ENCODE measurements around the gene FLNC. TPM values are rescaled to one million over a fixed set of nuclear protein-coding genes. Genes with fewer than 3 reads are reported as not detected.

FLNC gene
- total and polyA plus RNA-seq, 2 experiments from 2014 or later: 74.0 to 304 TPM

DNA sequence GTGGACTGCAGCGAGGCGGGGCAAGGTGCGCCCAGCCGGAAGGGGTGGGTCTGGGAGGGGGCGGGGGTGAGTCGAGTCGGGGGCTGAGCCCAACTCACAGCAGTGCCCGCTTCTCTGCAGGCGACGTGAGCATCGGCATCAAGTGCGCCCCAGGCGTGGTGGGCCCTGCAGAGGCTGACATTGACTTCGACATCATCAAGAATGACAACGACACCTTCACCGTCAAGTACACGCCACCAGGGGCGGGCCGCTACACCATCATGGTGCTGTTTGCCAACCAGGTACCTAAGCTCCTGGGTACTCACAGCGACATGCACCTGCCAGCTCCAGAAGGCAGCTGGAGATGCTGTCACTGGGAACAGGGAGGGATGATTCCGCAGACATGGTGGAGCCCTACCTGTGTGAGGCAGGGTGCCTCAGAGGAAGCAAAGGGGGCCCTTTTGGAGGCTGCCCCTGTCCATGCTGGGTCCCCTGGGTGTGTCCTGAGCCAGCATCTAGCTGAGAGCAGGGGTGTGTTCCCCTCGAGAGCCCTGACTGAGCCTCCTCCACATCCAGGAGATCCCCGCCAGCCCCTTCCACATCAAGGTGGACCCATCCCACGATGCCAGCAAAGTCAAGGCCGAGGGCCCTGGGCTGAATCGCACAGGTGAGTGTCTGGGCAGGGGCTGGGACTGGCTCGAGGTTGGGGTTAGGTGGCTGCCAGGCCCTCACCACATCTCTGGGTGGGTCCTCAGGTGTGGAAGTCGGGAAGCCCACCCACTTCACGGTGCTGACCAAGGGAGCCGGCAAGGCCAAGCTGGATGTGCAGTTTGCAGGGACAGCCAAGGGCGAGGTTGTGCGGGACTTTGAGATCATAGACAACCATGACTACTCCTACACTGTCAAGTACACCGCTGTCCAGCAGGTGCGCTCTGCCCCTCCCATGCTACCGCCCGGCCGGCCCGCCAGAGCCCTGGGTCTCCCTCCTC lies 12.8 kb downstream of the FLNC start:
- Histone ChIP-seq H3K27me3 (replicated peaks; ENCODE audit: insufficient read depth) (no peaks in the 10 kb centered on the region), H3K9me2 (ENCODE audit: insufficient read depth) (no peaks in the 10 kb centered on the region), H3K9me3 (ENCODE audit: low read depth) (no peaks in the 10 kb centered on the region), H3K4me3 (no peak overlapping the region), H3K79me2 (ENCODE audit: insufficient read depth) (peaks cover 20% of the 10 kb centered on the region; the same call in 1 of the 2 replicates), H2AFZ (no peak overlapping the region), H3K4me1 (ENCODE audit: insufficient read depth) (peaks cover 7% of the 10 kb centered on the region; the same call in 1 of the 2 replicates), H3K36me3 (ENCODE audit: low read depth) (peaks cover 85% of the 10 kb centered on the region; the same call in 1 of the 2 replicates), H3K4me2 (ENCODE audit: unreplicated experiment) (no peak overlapping the region), H3K9ac (no peak overlapping the region), H4K20me1 (ENCODE audit: insufficient read depth) (no peaks in the 10 kb centered on the region), H3F3A (ENCODE audit: insufficient read depth) (peaks cover 34% of the 10 kb centered on the region; the same call in 1 of the 2 replicates), H3K27ac (no peak overlapping the region)
- no peak for DNase-seq
- in situ Hi-C loops (cut with MboI): no loop called here
- WGBS, 2 experiments (ENCODE audit: low coverage in 1 of 2, low lambda C conversion rate in 2 of 2, missing lambda C conversion rate in 2 of 2): 95 to 98% methylated on average over 30 to 37 of the region's 38 CpGs
- TF ChIP-seq EZH2 (IDR thresholded peaks at IDR 0.05; ENCODE audit: insufficient read depth, poor library complexity, severe bottlenecking) (no peak), EZH2phosphoT487 (IDR thresholded peaks at IDR 0.05; ENCODE audit: insufficient read depth, low read depth) (no peak)

- no peak overlapping the region for H3K27ac ChIP-seq
- TF ChIP-seq EZH2phosphoT487 (IDR thresholded peaks at IDR 0.05; ENCODE audit: insufficient read depth, low read depth) (no peak), EZH2 (IDR thresholded peaks at IDR 0.05; ENCODE audit: insufficient read depth, poor library complexity, severe bottlenecking) (no peak)
- H3K79me2 ChIP-seq (ENCODE audit: insufficient read depth): peaks cover 9% of the 10 kb centered on the region; the same call in 1 of the 2 replicates
- peaks cover 7% of the 10 kb centered on the region; the same call in 1 of the 2 replicates for H3K4me1 ChIP-seq (ENCODE audit: insufficient read depth)
- WGBS, 2 experiments (ENCODE audit: low coverage in 1 of 2, low lambda C conversion rate in 2 of 2, missing lambda C conversion rate in 2 of 2): 91 to 93% methylated on average over 17 of the region's 17 CpGs
- DNase-seq: no peak
- in situ Hi-C loops (cut with MboI): no loop called here
- peaks cover 30% of the 10 kb centered on the region; the same call in 1 of the 2 replicates for H3F3A ChIP-seq (ENCODE audit: insufficient read depth)
- H3K9me2 ChIP-seq (ENCODE audit: insufficient read depth): no peaks in the 10 kb centered on the region
- H3K9ac ChIP-seq: no peak overlapping the region
- no peaks in the 10 kb centered on the region for H3K27me3 ChIP-seq (replicated peaks; ENCODE audit: insufficient read depth)
- H2AFZ ChIP-seq: no peak overlapping the region
- H4K20me1 ChIP-seq (ENCODE audit: insufficient read depth): no peaks in the 10 kb centered on the region
- H3K36me3 ChIP-seq (ENCODE audit: low read depth): peaks cover 73% of the 10 kb centered on the region; the same call in 1 of the 2 replicates
- no peaks in the 10 kb centered on the region for H3K9me3 ChIP-seq (ENCODE audit: low read depth)
- H3K4me2 ChIP-seq (ENCODE audit: unreplicated experiment): no peak overlapping the region
- no peak overlapping the region for H3K4me3 ChIP-seq
Observed at GRCh38 chr7:128843938-128844621, 13.9 kb downstream of the FLNC start.

GRCh38 chr7:128844777-128845311 lies 14.6 kb downstream of the FLNC start:
- TF ChIP-seq EZH2phosphoT487 (IDR thresholded peaks at IDR 0.05; ENCODE audit: insufficient read depth, low read depth) (no peak), EZH2 (IDR thresholded peaks at IDR 0.05; ENCODE audit: insufficient read depth, poor library complexity, severe bottlenecking) (no peak)
- WGBS, 2 experiments (ENCODE audit: low coverage in 1 of 2, low lambda C conversion rate in 2 of 2, missing lambda C conversion rate in 2 of 2): 89% methylated on average over 25 of the region's 25 CpGs
- H3K36me3 ChIP-seq (ENCODE audit: low read depth): peaks cover 66% of the 10 kb centered on the region; the same call in 1 of the 2 replicates
- peaks cover 28% of the 10 kb centered on the region; the same call in 1 of the 2 replicates for H3F3A ChIP-seq (ENCODE audit: insufficient read depth)
- no peaks in the 10 kb centered on the region for H3K27me3 ChIP-seq (replicated peaks; ENCODE audit: insufficient read depth)
- no peaks in the 10 kb centered on the region for H3K9me3 ChIP-seq (ENCODE audit: low read depth)
- H2AFZ ChIP-seq: no peak overlapping the region
- peaks cover 7% of the 10 kb centered on the region; the same call in 1 of the 2 replicates for H3K4me1 ChIP-seq (ENCODE audit: insufficient read depth)
- no peak for DNase-seq
- H4K20me1 ChIP-seq (ENCODE audit: insufficient read depth): no peaks in the 10 kb centered on the region
- H3K9ac ChIP-seq: no peak overlapping the region
- H3K4me3 ChIP-seq: no peak overlapping the region
- no peak overlapping the region for H3K27ac ChIP-seq
- no peaks in the 10 kb centered on the region for H3K9me2 ChIP-seq (ENCODE audit: insufficient read depth)
- in situ Hi-C loops (cut with MboI): no loop called here
- H3K4me2 ChIP-seq (ENCODE audit: unreplicated experiment): no peak overlapping the region
- 0 out of 2 replicates have a peak, but pooled peaks cover 2% of the 10 kb centered on the region for H3K79me2 ChIP-seq (ENCODE audit: insufficient read depth)

- TF ChIP-seq EZH2phosphoT487 (IDR thresholded peaks at IDR 0.05; ENCODE audit: insufficient read depth, low read depth) (no peak), EZH2 (IDR thresholded peaks at IDR 0.05; ENCODE audit: insufficient read depth, poor library complexity, severe bottlenecking) (no peak)
- H3K79me2 ChIP-seq (ENCODE audit: insufficient read depth): no peaks in the 10 kb centered on the region
- peaks cover 63% of the 10 kb centered on the region; the same call in 1 of the 2 replicates for H3K36me3 ChIP-seq (ENCODE audit: low read depth)
- H3K4me3 ChIP-seq: no peak overlapping the region
- H3K9ac ChIP-seq: no peak overlapping the region
- H4K20me1 ChIP-seq (ENCODE audit: insufficient read depth): no peaks in the 10 kb centered on the region
- no peak overlapping the region for H2AFZ ChIP-seq
- in situ Hi-C loops (cut with MboI): no loop called here
- WGBS, 2 experiments (ENCODE audit: low coverage in 1 of 2, low lambda C conversion rate in 2 of 2, missing lambda C conversion rate in 2 of 2): 93 to 99% methylated on average over 5 of the region's 5 CpGs
- H3F3A ChIP-seq (ENCODE audit: insufficient read depth): peaks cover 25% of the 10 kb centered on the region; the same call in 1 of the 2 replicates
- no peaks in the 10 kb centered on the region for H3K27me3 ChIP-seq (replicated peaks; ENCODE audit: insufficient read depth)
- H3K4me1 ChIP-seq (ENCODE audit: insufficient read depth): peaks cover 7% of the 10 kb centered on the region; the same call in 1 of the 2 replicates
- H3K27ac ChIP-seq: no peak overlapping the region
- no peaks in the 10 kb centered on the region for H3K9me3 ChIP-seq (ENCODE audit: low read depth)
- DNase-seq: no peak
- H3K4me2 ChIP-seq (ENCODE audit: unreplicated experiment): no peak overlapping the region
- H3K9me2 ChIP-seq (ENCODE audit: insufficient read depth): no peaks in the 10 kb centered on the region
Observed at GRCh38 chr7:128845475-128845874, 15.3 kb downstream of the FLNC start.
